DMS114 treated with DMSO at 0.1 percent for 48 hours (cell line): ENCODE data around the gene MDM2.
A peak's percentile ranks its signal among the peaks of the same experiment; 100 is the strongest.
"Not testable (repeated sequence)": the region's sequence is repeated elsewhere in the genome, so short reads cannot be mapped to it uniquely, and the experiment has no call there.

Source experiments
- DNase-seq: peaks from one replicate; lab custom pipeline; 2025; ENCODE audit not compliant: unreplicated experiment; lab: John Stamatoyannopoulos, UW

MDM2 gene

GRCh38 chr12:68824597-68825250 lies 16.7 kb downstream of the MDM2 start:
- DNase-seq = no peak

DNA sequence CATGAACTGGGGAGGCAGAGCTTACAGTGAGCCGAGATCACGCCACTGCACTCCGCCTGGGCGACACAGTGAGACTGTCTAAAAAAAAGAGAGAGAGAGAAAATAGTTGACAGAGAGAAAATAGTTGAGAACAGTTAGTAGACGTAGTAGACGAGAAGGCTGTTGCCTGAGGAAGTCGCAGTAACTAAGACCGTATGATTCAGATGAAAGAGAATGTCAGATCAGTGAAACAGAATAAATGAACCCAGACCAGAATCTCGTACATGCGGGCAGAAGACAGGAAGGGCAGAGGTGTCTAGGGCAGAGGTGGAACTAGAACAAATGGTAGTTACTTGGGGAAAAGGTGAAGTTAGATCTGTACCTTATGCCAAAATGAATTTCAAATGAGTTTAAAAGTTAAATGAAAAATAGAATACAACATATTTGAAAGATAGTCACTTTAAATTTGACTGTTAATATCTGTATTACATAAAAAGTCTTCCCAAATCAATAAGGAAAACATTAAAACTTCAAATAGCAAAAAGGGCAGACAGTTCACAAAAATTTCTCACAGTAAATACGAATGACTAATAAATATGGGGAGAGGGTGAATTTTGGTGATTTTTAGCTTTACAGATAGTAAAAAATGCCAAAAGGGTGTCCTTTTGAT lies 17.7 kb downstream of the MDM2 start:
- DNase-seq = no peak

GRCh38 chr12:68827895-68828671 lies 20.1 kb downstream of the MDM2 start:
- DNase-seq = no peak

- no peak for DNase-seq
Observed at GRCh38 chr12:68828672-68829068, 20.7 kb downstream of the MDM2 start.

DNA sequence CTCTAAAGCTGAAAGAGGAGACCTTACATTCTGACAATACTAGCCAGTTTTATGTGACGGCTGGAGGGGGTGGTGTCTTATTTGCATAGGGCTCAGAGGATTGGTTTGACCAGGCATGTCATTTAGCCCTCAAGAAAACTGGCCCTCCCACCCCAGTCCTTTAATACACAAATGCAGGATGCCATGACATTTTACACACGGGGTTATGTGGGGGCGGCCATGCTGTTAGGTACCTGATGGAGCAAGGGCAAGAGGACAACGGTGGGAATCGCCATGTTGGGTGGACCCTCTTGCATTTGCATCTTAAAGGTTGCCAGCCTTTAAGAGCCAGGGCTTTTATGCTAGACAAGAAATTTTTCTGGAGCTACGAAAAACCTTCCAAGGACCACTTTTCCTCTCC lies 23.3 kb downstream of the MDM2 start:
- peak; percentile 9 for DNase-seq

DNA sequence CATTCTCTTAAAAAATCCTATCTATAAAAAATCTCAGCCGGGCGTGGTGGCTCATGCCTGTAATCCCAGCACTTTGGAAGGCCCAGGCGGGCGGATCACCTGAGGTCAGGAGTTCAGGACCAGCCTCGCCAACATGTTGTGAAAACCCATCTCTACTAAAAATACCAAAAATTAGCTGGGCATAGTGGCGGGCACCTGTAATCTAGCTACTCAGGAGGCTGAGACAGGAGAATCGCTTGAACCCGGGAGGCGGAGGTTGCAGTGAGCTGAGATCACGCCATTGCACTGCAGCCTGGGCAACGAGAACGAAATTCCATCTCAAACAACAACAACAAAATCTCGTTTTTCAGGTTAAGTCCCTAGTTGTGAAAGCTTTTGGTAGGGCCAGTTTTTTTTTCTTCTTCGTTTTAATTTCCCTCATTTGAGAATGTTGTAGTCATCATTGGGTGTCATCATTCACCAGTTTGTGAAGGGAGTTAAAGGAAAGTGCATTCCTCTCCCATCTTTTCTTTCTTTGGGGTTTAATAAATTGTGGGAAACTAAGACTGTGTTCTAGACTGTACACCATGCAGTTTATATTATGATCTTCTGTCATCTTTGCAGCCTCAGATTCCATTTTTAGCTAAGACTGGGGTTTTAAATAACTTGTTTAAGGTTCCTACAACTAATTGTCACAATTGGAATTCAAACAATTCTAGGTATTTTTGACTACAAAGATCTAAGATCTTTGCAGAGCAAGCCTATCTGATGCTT lies 23.9 kb downstream of the MDM2 start:
- no peak for DNase-seq

DNA sequence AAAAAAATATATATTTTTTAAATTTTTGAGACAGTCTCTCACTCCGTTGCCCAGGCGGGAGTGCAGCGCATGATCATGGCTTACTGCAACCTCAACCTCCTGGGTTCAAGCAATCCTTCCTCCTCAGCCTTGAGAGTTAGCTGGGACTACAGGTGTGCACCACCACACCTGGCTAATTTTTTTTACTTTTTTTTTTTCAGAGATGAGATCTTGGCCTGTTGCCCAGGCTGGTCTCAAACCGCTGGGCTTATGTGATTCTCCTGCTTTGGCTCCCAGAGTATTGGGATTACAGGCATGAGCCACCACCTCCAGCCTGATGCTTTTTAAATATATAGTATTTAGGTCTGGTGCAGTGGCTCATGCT lies 24.5 kb downstream of the MDM2 start:
- DNase-seq = no peak

GRCh38 chr12:68833508-68833907 lies 25.5 kb downstream of the MDM2 start:
- no peak for DNase-seq

GRCh38 chr12:68835333-68835908 lies 27.4 kb downstream of the MDM2 start:
- no peak for DNase-seq

GRCh38 chr12:68837215-68837614 lies 29.2 kb downstream of the MDM2 start:
- DNase-seq = no peak

GRCh38 chr12:68838046-68838886 lies 30.3 kb downstream of the MDM2 start:
- DNase-seq = no peak

DNA sequence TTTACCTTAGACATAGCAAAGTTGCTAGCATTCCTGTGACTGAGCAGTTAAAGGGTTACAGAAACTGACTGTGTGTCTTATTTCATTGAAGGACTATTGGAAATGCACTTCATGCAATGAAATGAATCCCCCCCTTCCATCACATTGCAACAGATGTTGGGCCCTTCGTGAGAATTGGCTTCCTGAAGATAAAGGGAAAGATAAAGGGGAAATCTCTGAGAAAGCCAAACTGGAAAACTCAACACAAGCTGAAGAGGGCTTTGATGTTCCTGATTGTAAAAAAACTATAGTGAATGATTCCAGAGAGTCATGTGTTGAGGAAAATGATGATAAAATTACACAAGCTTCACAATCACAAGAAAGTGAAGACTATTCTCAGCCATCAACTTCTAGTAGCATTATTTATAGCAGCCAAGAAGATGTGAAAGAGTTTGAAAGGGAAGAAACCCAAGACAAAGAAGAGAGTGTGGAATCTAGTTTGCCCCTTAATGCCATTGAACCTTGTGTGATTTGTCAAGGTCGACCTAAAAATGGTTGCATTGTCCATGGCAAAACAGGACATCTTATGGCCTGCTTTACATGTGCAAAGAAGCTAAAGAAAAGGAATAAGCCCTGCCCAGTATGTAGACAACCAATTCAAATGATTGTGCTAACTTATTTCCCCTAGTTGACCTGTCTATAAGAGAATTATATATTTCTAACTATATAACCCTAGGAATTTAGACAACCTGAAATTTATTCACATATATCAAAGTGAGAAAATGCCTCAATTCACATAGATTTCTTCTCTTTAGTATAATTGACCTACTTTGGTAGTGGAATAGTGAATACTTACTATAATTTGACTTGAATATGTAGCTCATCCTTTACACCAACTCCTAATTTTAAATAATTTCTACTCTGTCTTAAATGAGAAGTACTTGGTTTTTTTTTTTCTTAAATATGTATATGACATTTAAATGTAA lies 31.5 kb downstream of the MDM2 start:
- no peak for DNase-seq

GRCh38 chr12:68841175-68841574 lies 33.2 kb downstream of the MDM2 start:
- DNase-seq = not testable (repeated sequence)

- no peak for DNase-seq
Observed at GRCh38 chr12:68841717-68842116, 33.7 kb downstream of the MDM2 start.

DNA sequence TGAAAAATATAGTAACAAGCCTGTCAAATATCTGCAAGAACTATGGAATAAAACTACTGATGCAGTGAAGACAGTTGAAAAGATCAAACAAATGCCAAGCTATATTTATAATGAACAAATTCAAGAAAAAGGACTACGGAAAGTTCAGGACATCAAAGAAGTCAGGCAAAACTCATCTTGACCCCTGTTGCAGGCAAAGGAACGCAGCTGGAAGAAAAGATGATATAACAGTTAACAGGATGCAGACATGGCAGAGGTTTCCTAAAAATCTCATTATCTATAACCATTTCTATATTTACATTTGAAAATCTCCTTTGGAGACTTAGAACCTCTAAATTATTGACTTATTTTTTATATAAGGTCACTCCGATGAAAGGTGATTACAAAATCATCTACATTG lies 34.1 kb downstream of the MDM2 start:
- no peak for DNase-seq

GRCh38 chr12:68842784-68843567 lies 35.0 kb downstream of the MDM2 start:
- DNase-seq = no peak

- DNase-seq = no peak
Observed at GRCh38 chr12:68844318-68844745, 36.4 kb downstream of the MDM2 start.
